Esophagus (tissue), 2 donors: Measurements from ENCODE around the gene HNRNPM. TPM values are rescaled to one million over a fixed set of nuclear protein-coding genes. Genes with fewer than 3 reads are reported as not detected.

Experiments used
- H3K27ac ChIP-seq, 2 donors: one replicate each; pipeline ENCODE4 v1.5.1; 2013; ENCODE audit warnings: low read depth in 2 of 2, mild to moderate bottlenecking in 2 of 2, inconsistent platforms in 1 of 2, low read length in 1 of 2, moderate library complexity in 1 of 2
- H3K27me3 ChIP-seq, 2 donors: one replicate each; pipeline ENCODE4 v1.6.1; 2013; ENCODE audit warnings: low read length in 2 of 2, control low read depth in 1 of 2, mild to moderate bottlenecking in 1 of 2; ENCODE audit not compliant: insufficient read depth in 2 of 2, control insufficient read depth in 1 of 2
- H3K36me3 ChIP-seq, 2 donors: one replicate each; pipeline ENCODE4 v1.6.1; 2013; ENCODE audit warnings: low read length in 1 of 2; ENCODE audit not compliant: control insufficient read depth in 2 of 2, insufficient read depth in 2 of 2
- H3K4me1 ChIP-seq, 2 donors: one replicate each; pipeline ENCODE4 v1.6.1; 2013; ENCODE audit warnings: low read length in 1 of 2; ENCODE audit not compliant: control insufficient read depth in 2 of 2, insufficient read depth in 2 of 2
- H3K4me3 ChIP-seq, 2 donors: one replicate each; pipeline ENCODE4 v1.5.1; 2013; ENCODE audit warnings: low read length in 2 of 2, mild to moderate bottlenecking in 2 of 2, low read depth in 1 of 2, moderate library complexity in 1 of 2
- H3K9me3 ChIP-seq, 2 donors: one replicate each; pipeline ENCODE4 v1.6.1; 2013; ENCODE audit warnings: mild to moderate bottlenecking in 2 of 2, low read depth in 1 of 2, low read length in 1 of 2, moderate library complexity in 1 of 2; ENCODE audit not compliant: control insufficient read depth in 2 of 2, insufficient read depth in 1 of 2
- WGBS, 2 donors: extraction: QIAGEN DNeasy Blood & Tissue Kit; methylation state at CpG; one replicate each; pipeline ENCODE4 v1.1.7; 2013; 5-methylcytosine and 5-hydroxymethylcytosine counted together
- polyA plus RNA-seq, 2 donors: library from polyadenylated mRNA; stranded (reverse); fragments of 200-250 nt; gene quantifications; one replicate each; pipeline ENCODE4 v1.2.3, GENCODE V29; 2013
- donor health status: healthy with polysubstance abuse.
- donor health status: Bipolar disorder and iron deficiency.

Gene HNRNPM
- polyA plus RNA-seq, 2 donors = 49.9 to 134 TPM

- Histone ChIP-seq H3K9me3 (no peaks in the 10 kb centered on the region), H3K4me1 (peaks cover 3 to 12% of the 10 kb centered on the region in 2 donors), H3K4me3 (no peak overlapping the region), H3K27ac (no peak overlapping the region), H3K27me3 (no peaks in the 10 kb centered on the region), H3K36me3 (peaks cover 21 to 26% of the 10 kb centered on the region in 2 donors)
- WGBS, 2 donors = 80 to 83% methylated on average over 4 of the region's 4 CpGs
These were observed 33.1 kb downstream of the HNRNPM start for GRCh38 chr19:8477889-8478288.

GRCh38 chr19:8478598-8478997, 33.8 kb downstream of the HNRNPM start:
- Histone ChIP-seq H3K27ac (no peak overlapping the region), H3K9me3 (no peaks in the 10 kb centered on the region), H3K4me3 (no peak overlapping the region), H3K4me1 (peaks cover 3 to 12% of the 10 kb centered on the region in 2 donors), H3K27me3 (no peaks in the 10 kb centered on the region), H3K36me3 (peaks cover 25 to 26% of the 10 kb centered on the region in 2 donors)
- 60 to 64% methylated on average over 3 of the region's 3 CpGs for WGBS, 2 donors

GRCh38 chr19:8481201-8481600, 36.4 kb downstream of the HNRNPM start:
- WGBS, 2 donors = 51 to 55% methylated on average over 11 of the region's 11 CpGs
- peaks cover 20 to 36% of the 10 kb centered on the region in 2 donors for H3K36me3 ChIP-seq
- peaks cover 3 to 25% of the 10 kb centered on the region in 2 donors for H3K4me1 ChIP-seq
- H3K9me3 ChIP-seq = no peaks in the 10 kb centered on the region
- H3K4me3 ChIP-seq = peak overlapping the region in 1 of 2 donors; percentile 4
- H3K27ac ChIP-seq = peak overlapping the region; percentile 84 to 92
- H3K27me3 ChIP-seq = no peaks in the 10 kb centered on the region

- no peak overlapping the region for H3K4me3 ChIP-seq
- no peaks in the 10 kb centered on the region for H3K27me3 ChIP-seq
- no peaks in the 10 kb centered on the region for H3K9me3 ChIP-seq
- H3K27ac ChIP-seq = peak overlapping the region; percentile 84 to 92
- 43 to 66% methylated on average over 6 of the region's 6 CpGs for WGBS, 2 donors
- H3K4me1 ChIP-seq = peaks cover 3 to 25% of the 10 kb centered on the region in 2 donors
- H3K36me3 ChIP-seq = peaks cover 20 to 38% of the 10 kb centered on the region in 2 donors
These were observed 36.8 kb downstream of the HNRNPM start for GRCh38 chr19:8481616-8482015.

GRCh38 chr19:8482696-8483095, 37.9 kb downstream of the HNRNPM start:
- no peak overlapping the region for H3K4me3 ChIP-seq
- 83 to 86% methylated on average over 11 of the region's 11 CpGs for WGBS, 2 donors
- peaks cover 24 to 45% of the 10 kb centered on the region in 2 donors for H3K36me3 ChIP-seq
- H3K9me3 ChIP-seq = no peaks in the 10 kb centered on the region
- H3K4me1 ChIP-seq = peaks cover 3 to 29% of the 10 kb centered on the region in 2 donors
- H3K27ac ChIP-seq = no peak overlapping the region
- no peaks in the 10 kb centered on the region for H3K27me3 ChIP-seq

- H3K36me3 ChIP-seq = peaks cover 26 to 50% of the 10 kb centered on the region in 2 donors
- WGBS, 2 donors = 76 to 81% methylated on average over 8 of the region's 8 CpGs
- H3K4me3 ChIP-seq = no peak overlapping the region
- no peak overlapping the region for H3K27ac ChIP-seq
- H3K9me3 ChIP-seq = no peaks in the 10 kb centered on the region
- H3K4me1 ChIP-seq = peaks cover 3 to 29% of the 10 kb centered on the region in 2 donors
- H3K27me3 ChIP-seq = no peaks in the 10 kb centered on the region
These were observed 38.4 kb downstream of the HNRNPM start for GRCh38 chr19:8483165-8483564.

GRCh38 chr19:8484331-8484894, 39.6 kb downstream of the HNRNPM start:
- Histone ChIP-seq H3K4me3 (no peak overlapping the region), H3K4me1 (peaks cover 3 to 33% of the 10 kb centered on the region in 2 donors), H3K27me3 (no peaks in the 10 kb centered on the region), H3K27ac (peak overlapping the region; percentile 3 to 22), H3K36me3 (peaks cover 22 to 54% of the 10 kb centered on the region in 2 donors), H3K9me3 (no peaks in the 10 kb centered on the region)
- 74 to 78% methylated on average over 18 of the region's 18 CpGs for WGBS, 2 donors

- Histone ChIP-seq H3K4me3 (no peak overlapping the region), H3K27ac (no peak overlapping the region), H3K4me1 (peaks cover 8 to 45% of the 10 kb centered on the region in 2 donors), H3K9me3 (no peaks in the 10 kb centered on the region), H3K36me3 (peaks cover 22 to 54% of the 10 kb centered on the region in 2 donors), H3K27me3 (no peaks in the 10 kb centered on the region)
- 96 to 97% methylated on average over 62 of the region's 62 CpGs for WGBS, 2 donors
These were observed 41.0 kb downstream of the HNRNPM start for GRCh38 chr19:8485561-8486371.

- Histone ChIP-seq H3K27ac (peak overlapping the region in 1 of 2 donors; percentile 31), H3K4me1 (peaks cover 5 to 43% of the 10 kb centered on the region in 2 donors), H3K4me3 (no peak overlapping the region), H3K27me3 (no peaks in the 10 kb centered on the region), H3K36me3 (peaks cover 22 to 50% of the 10 kb centered on the region in 2 donors), H3K9me3 (no peaks in the 10 kb centered on the region)
- 83 to 84% methylated on average over 16 of the region's 16 CpGs for WGBS, 2 donors
These were observed 41.9 kb downstream of the HNRNPM start for GRCh38 chr19:8486661-8487136.
